OCI-LY1 (cell line): Measurements from ENCODE around the gene GPRC5C.
"Not testable (repeated sequence)": the region's sequence is repeated elsewhere in the genome, so short reads cannot be mapped to it uniquely, and the experiment has no call there.

Experiments used
- H2AFZ ChIP-seq: fragments of 200-600 bp; sonication (generic), shearing (Covaris generic); 2 replicates; pipeline ENCODE4 v1.6.0; 2014; ENCODE audit warnings: antibody characterized with exemption, mild to moderate bottlenecking, low read length
- H3F3A ChIP-seq: fragments of 200-600 bp; sonication (generic), shearing (Covaris generic); 2 replicates; pipeline ENCODE4 v1.6.0; 2014; ENCODE audit warnings: mild to moderate bottlenecking, antibody characterized with exemption, low read length, moderate library complexity; ENCODE audit not compliant: insufficient read depth
- H3K27ac ChIP-seq: fragments of 200-600 bp; sonication (generic); 2 replicates; pipeline ENCODE4 v1.5.1; 2014; ENCODE audit warnings: low read length, mixed run types, mild to moderate bottlenecking, low read depth; ENCODE audit not compliant: poor library complexity, severe bottlenecking
- H3K27me3 ChIP-seq: fragments of 200-600 bp; sonication (generic); 2 replicates; pipeline ENCODE4 v1.6.0; 2014; ENCODE audit warnings: antibody characterized with exemption, mild to moderate bottlenecking, low read length, moderate library complexity; ENCODE audit not compliant: insufficient read depth
- H3K36me3 ChIP-seq: fragments of 200-600 bp; sonication (generic); 2 replicates; pipeline ENCODE4 v1.6.1; 2014; ENCODE audit warnings: mild to moderate bottlenecking, antibody characterized with exemption, low read length, moderate library complexity, mixed read lengths; ENCODE audit not compliant: insufficient read depth
- H3K4me1 ChIP-seq: fragments of 200-600 bp; sonication (generic); 2 replicates; pipeline ENCODE4 v1.5.1; 2014; ENCODE audit warnings: mild to moderate bottlenecking, low read length, moderate library complexity; ENCODE audit not compliant: insufficient read depth, severe bottlenecking
- H3K4me2 ChIP-seq: fragments of 200-600 bp; sonication (generic), shearing (Covaris generic); 2 replicates; pipeline ENCODE4 v1.6.1; 2014; ENCODE audit warnings: low read length
- H3K4me3 ChIP-seq: fragments of 200-600 bp; sonication (generic); 2 replicates; pipeline ENCODE4 v1.5.1; 2014; ENCODE audit warnings: low read length, low read depth, mild to moderate bottlenecking, mixed read lengths; ENCODE audit not compliant: poor library complexity, severe bottlenecking
- H3K79me2 ChIP-seq: fragments of 200-600 bp; shearing (Covaris generic); 2 replicates; pipeline ENCODE4 v1.6.1; 2016; ENCODE audit warnings: mixed run types, low read length, mixed read lengths; ENCODE audit not compliant: insufficient read depth
- H3K9ac ChIP-seq: fragments of 200-600 bp; sonication (generic), shearing (Covaris generic); 2 replicates; pipeline ENCODE4 v1.6.1; 2014; ENCODE audit warnings: mild to moderate bottlenecking, low read length, mixed read lengths
- H3K9me2 ChIP-seq: fragments of 200-600 bp; sonication (generic), shearing (Covaris generic); 2 replicates; pipeline ENCODE4 v1.6.1; 2014; ENCODE audit warnings: low read depth, mild to moderate bottlenecking, low read length, mixed read lengths
- H3K9me3 ChIP-seq: fragments of 200-600 bp; shearing (Covaris generic); 2 replicates; pipeline ENCODE4 v1.6.1; 2014; ENCODE audit warnings: low read length, mixed read lengths
- H4K20me1 ChIP-seq: fragments of 200-600 bp; sonication (generic), shearing (Covaris generic); 2 replicates; pipeline ENCODE4 v1.6.0; 2016; ENCODE audit warnings: mild to moderate bottlenecking, low read length; ENCODE audit not compliant: insufficient read depth
- EZH2 ChIP-seq: fragments of 200-600 bp; sonication (generic), shearing (Covaris generic); IDR thresholded peaks from 2 replicates; pipeline ENCODE4 v1.8.0; 2017; ENCODE audit warnings: borderline replicate concordance, mixed run types, mild to moderate bottlenecking, antibody characterized with exemption, low read length, moderate library complexity, mixed read lengths
- TF ChIP-seq, protein P1 (sequence below): fragments of 200-600 bp; sonication (generic), shearing (Covaris generic); IDR thresholded peaks from 2 replicates; pipeline ENCODE4 v1.5.1; 2017; ENCODE audit warnings: mild to moderate bottlenecking, antibody characterized with exemption, low read length, moderate library complexity, mixed read lengths

The GPRC5C gene

DNA sequence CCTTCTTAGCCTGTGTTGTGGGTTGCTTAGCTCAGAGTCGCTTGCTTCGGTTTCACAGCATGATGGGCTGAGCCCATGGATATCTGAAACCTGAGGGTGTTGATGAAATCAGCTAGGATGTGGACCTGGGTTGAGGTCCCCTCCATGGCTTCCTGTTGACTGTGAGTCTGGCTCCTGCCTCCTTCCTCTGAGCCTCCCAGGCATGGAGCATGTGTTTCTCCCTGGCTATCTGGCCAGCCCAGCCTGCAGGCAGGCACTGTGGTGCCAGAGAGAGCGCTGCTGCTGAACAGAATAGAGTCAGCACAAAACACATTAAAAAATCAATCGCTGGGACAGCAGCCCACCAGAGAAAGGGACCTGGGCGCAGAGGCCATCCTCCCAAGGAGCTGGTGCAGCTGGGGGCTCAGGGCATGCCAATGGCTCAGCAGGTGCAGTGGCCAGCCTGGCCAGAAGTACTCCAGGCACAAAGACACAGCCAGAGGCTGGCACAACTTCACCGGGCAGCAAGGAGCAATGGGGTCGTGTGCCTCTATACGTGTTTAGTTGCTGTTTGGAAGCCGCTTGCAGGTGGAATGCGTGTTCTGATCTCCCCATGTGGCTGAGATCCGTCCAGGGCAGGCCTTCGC, 28.3 kb upstream of the GPRC5C start:
- H3K4me3 ChIP-seq, result no peak overlapping the region
- no peak overlapping the region for H3K9ac ChIP-seq
- no peaks in the 10 kb centered on the region for H3K9me2 ChIP-seq
- no peak for TF ChIP-seq EZH2
- TF ChIP-seq, protein P1, sequence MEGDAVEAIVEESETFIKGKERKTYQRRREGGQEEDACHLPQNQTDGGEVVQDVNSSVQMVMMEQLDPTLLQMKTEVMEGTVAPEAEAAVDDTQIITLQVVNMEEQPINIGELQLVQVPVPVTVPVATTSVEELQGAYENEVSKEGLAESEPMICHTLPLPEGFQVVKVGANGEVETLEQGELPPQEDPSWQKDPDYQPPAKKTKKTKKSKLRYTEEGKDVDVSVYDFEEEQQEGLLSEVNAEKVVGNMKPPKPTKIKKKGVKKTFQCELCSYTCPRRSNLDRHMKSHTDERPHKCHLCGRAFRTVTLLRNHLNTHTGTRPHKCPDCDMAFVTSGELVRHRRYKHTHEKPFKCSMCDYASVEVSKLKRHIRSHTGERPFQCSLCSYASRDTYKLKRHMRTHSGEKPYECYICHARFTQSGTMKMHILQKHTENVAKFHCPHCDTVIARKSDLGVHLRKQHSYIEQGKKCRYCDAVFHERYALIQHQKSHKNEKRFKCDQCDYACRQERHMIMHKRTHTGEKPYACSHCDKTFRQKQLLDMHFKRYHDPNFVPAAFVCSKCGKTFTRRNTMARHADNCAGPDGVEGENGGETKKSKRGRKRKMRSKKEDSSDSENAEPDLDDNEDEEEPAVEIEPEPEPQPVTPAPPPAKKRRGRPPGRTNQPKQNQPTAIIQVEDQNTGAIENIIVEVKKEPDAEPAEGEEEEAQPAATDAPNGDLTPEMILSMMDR, result no peak
- H4K20me1 ChIP-seq, result no peaks in the 10 kb centered on the region
- H3K79me2 ChIP-seq, result no peaks in the 10 kb centered on the region
- no peak overlapping the region for H3K4me2 ChIP-seq
- H3K27ac ChIP-seq, result no peak overlapping the region
- no peaks in the 10 kb centered on the region for H3K36me3 ChIP-seq
- no peaks in the 10 kb centered on the region for H3K4me1 ChIP-seq
- no peak overlapping the region for H2AFZ ChIP-seq
- no peaks in the 10 kb centered on the region for H3F3A ChIP-seq
- no peaks in the 10 kb centered on the region for H3K9me3 ChIP-seq
- no peaks in the 10 kb centered on the region for H3K27me3 ChIP-seq

DNA sequence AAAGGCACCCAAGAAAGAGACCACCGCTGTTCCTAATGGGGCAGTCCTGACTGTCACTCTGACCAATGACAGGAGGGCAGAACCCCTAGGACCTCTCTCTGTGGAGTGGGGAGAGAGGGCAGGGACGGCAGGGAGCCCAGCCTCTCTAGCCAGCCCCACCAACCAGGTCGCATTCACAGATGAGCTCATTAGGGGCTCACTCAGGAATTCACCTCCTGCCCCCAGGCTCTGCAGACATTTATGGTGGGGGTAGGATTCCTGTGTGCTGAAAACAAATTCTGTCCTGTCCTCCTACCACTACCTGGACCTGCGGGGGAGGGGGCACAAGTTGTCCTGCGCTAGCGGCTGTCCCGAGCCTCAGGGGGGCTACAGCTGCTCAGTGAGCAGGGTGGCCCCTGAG, 27.7 kb upstream of the GPRC5C start:
- no peak overlapping the region for H3K4me2 ChIP-seq
- H3K4me3 ChIP-seq, result no peak overlapping the region

DNA sequence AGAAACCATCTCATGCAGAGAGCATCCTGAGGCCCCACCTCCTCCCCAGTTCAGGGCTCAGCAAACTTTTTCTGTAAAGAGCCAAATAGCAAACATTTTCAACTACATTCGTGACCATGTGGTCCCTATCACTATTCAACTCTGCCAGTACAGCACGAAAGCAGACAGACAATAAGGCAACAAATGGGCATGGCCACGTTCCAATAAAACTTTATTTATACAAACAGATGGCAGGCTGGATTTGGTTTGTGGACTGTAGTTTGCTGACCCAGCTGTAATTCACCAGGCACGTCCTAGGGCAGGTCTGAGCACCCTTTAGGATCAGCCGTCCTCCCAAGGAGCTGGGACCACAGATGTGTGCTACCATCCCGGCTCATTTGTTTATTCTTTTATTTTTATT, 27.1 kb upstream of the GPRC5C start:
- H3K36me3 ChIP-seq, result no peaks in the 10 kb centered on the region
- no peaks in the 10 kb centered on the region for H3K79me2 ChIP-seq
- H3K4me3 ChIP-seq, result no peak overlapping the region
- H3K4me1 ChIP-seq, result no peaks in the 10 kb centered on the region
- no peaks in the 10 kb centered on the region for H4K20me1 ChIP-seq
- no peaks in the 10 kb centered on the region for H3K9me2 ChIP-seq
- H3F3A ChIP-seq, result no peaks in the 10 kb centered on the region
- H3K9me3 ChIP-seq, result no peaks in the 10 kb centered on the region
- TF ChIP-seq EZH2, result no peak
- TF ChIP-seq, protein P1, result no peak
- H3K27ac ChIP-seq, result no peak overlapping the region
- H3K27me3 ChIP-seq, result no peaks in the 10 kb centered on the region
- H2AFZ ChIP-seq, result no peak overlapping the region
- H3K4me2 ChIP-seq, result no peak overlapping the region
- no peak overlapping the region for H3K9ac ChIP-seq

More for the DNA sequence above, 27.7 kb upstream of the GPRC5C start:
- TF ChIP-seq EZH2, result no peak
- TF ChIP-seq, protein P1, result no peak
- Histone ChIP-seq H2AFZ (no peak overlapping the region), H3K27me3 (no peaks in the 10 kb centered on the region), H3F3A (no peaks in the 10 kb centered on the region), H3K9me2 (no peaks in the 10 kb centered on the region), H3K36me3 (no peaks in the 10 kb centered on the region), H3K27ac (no peak overlapping the region), H3K79me2 (no peaks in the 10 kb centered on the region), H3K9ac (no peak overlapping the region), H3K4me1 (no peaks in the 10 kb centered on the region), H4K20me1 (no peaks in the 10 kb centered on the region), H3K9me3 (no peaks in the 10 kb centered on the region)

- H3K27me3 ChIP-seq, H3K9me2 ChIP-seq, H3K9me3 ChIP-seq, H3K36me3 ChIP-seq, H3K4me1 ChIP-seq, H3K79me2 ChIP-seq, H3K27ac ChIP-seq, H3K9ac ChIP-seq, H2AFZ ChIP-seq, H3K4me2 ChIP-seq, H3K4me3 ChIP-seq, H4K20me1 ChIP-seq, H3F3A ChIP-seq: not testable (repeated sequence)
Observed at GRCh38 chr17:74405311-74405710, 26.6 kb upstream of the GPRC5C start.
